ENCODE measurements around the gene PHLDB1.

The PHLDB1 gene

DNA sequence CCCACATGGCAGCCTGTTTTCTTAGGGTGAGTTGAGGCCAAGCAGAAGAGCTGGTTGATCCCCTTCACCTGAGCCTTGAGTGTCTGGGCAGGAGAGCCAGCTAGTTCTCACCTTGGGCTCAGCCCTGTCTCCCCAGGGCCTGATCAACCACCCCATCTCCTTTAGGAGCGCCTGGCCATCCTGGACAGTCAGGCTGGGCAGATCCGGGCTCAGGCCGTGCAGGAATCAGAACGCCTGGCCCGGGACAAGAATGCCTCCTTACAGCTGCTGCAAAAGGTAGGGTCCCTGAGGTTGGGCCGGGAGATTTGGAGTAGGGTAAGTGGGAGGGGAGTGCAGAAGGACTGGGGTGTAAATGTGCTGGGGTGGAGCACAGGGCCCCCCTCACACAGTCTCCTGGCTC is 31.3 kb downstream of the PHLDB1 start:
- no peak for DNase-seq (ENCODE audit: low read depth, low spot score)

DNA sequence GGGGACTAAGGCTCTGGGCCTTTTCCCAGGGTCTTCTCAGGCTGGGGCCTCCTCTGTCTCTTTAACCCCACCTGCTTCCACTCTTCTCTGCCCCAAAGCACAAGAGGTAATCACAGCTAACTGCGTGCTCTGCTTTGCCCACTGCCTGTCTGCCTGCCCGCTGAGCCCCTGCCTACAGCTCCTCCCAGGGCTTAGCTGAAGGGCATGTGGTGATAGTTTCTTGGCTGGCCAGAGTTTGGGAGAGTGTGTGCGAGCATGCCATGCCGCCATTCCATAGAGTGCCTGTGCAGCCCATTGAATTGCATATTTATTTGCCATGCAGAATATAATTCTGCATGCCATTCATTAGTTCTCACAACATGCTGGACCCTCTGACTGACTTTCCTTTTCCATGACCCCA is 32.5 kb downstream of the PHLDB1 start:
- DNase-seq (ENCODE audit: low read depth, low spot score), result no peak

DNA sequence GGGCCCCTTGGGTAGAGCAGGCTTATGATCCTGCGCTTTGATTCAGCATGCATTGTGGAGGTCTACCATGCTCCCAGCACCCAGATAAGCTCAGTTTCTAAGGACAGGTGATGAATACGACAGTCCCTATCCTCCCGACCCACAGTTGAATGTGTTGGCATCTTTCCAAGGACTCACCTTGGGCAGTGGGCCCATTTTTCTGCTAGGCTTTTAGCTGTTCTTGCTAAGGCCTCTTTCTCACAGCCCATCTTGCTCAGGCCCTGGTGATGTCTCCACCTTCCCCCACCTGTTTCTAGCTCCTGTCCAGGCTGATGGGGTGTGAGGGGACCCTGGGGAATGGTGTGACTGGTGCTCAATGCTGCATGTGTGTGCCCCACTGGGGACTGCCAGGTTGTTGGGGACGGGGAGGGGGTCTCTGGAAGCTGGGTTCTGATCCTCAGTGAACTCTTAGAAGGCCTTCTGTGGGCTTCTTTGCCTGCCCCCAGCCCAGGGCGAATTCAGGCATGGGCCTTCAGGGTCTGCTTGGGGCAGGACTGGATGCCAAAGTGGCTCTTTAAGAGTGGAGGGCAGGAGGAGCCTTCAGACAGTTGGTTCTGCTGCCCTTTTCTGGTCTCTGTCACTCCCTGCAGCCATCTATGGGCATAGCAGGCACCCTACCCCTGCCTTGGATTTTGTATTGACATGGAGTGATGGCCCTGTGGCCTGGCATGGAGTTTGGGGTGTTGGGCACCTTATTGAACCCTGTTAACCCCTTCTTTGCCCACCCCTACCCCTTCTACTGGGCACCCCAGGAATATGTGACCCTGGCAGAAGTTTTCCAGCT is 33.1 kb downstream of the PHLDB1 start:
- DNase-seq (ENCODE audit: low read depth, low spot score), result no peak

- DNase-seq (ENCODE audit: low read depth, low spot score), result no peak
Measured at GRCh38 chr11:118641397-118642019, 34.1 kb downstream of the PHLDB1 start.

DNA sequence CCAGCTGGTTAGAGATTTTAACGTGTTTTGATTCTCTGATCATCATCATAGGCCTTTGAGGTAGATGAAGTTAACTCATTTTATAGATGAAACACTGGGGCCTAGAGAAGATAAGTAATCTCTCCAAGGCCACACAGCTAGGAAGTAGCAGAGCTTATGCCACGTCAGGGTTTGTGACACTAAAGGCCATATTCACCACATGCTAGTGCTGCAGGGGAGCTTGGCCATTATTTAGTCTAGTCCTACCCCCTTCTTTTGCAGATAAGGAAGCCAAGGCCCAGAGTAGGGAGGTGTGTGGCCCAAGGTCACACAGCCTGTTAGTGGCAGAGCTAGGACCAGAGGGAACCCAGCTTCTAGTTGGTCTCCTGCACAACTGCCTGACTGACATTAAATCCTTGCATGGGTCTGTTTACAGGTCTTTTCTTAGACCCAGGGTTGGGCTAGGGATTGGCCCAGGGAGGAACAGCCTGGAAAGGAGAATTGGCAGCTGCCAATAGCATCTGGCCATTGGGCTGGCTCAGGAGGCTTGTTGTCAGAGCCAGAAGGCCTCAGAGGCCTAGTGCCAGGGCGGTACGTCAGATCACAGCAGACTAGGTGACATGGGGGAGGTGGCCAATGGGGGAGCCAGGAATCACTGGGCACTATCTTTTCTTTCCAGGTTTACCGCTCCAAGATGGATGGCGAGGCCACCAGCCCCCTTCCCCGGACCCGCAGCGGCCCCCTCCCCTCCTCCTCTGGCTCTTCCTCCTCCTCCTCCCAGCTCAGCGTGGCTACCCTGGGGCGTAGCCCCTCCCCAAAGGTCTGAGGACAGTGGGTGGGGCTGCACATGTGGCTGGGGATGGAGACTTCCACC is 36.0 kb downstream of the PHLDB1 start:
- DNase-seq (ENCODE audit: low read depth, low spot score), result no peak

GRCh38 chr11:118643995-118644345 is 36.6 kb downstream of the PHLDB1 start:
- no peak for DNase-seq (ENCODE audit: low read depth, low spot score)

GRCh38 chr11:118644496-118644895 is 37.1 kb downstream of the PHLDB1 start:
- no peak for DNase-seq (ENCODE audit: low read depth, low spot score)

- DNase-seq (ENCODE audit: low read depth, low spot score), result no peak
Measured at GRCh38 chr11:118645066-118645715, 37.8 kb downstream of the PHLDB1 start.

GRCh38 chr11:118646393-118646792 is 39.0 kb downstream of the PHLDB1 start:
- no peak for DNase-seq (ENCODE audit: low read depth, low spot score)

DNA sequence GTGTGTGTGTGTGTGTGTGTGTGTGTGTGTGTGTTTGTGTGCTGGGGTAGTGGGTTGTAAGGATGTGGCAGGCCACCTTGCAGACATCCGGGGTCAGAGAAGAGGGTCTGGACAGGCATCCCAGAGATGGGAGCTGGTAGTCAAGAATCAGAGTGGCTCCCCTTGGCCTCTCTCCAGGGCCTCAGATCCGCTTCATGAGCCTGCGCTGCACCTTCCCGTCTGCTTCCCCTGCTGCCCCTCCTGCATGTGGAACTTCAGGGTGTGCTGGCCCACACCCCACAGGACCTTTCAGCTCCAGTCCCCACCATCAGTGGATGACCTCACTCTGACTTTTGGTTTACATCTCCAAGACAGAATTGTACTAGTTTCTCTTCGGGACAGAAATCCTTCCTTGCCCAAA is 40.9 kb downstream of the PHLDB1 start:
- DNase-seq (ENCODE audit: low read depth, low spot score), result no peak

GRCh38 chr11:118649941-118650340 is 42.5 kb downstream of the PHLDB1 start:
- no peak for DNase-seq (ENCODE audit: low read depth, low spot score)

DNA sequence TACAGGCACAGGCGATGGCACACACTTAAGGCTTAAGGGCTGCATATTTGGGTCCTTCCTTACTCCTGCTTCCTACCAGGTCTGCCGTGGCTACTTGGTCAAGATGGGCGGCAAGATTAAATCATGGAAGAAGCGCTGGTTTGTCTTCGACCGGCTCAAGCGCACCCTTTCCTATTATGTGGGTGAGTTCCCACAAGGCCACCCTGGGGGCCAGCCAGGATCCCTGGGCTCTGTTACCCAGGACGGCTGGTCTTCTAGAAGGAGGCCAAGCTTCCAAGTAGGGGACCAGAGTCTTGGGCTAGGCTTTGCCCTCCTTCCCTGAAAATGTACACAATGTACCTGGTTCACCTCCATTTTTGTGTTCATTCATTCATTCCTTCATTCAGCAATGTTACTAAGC is 43.0 kb downstream of the PHLDB1 start:
- DNase-seq (ENCODE audit: low read depth, low spot score), result no peak

- DNase-seq (ENCODE audit: low read depth, low spot score), result no peak
Measured at GRCh38 chr11:118651820-118652219, 44.4 kb downstream of the PHLDB1 start.

DNA sequence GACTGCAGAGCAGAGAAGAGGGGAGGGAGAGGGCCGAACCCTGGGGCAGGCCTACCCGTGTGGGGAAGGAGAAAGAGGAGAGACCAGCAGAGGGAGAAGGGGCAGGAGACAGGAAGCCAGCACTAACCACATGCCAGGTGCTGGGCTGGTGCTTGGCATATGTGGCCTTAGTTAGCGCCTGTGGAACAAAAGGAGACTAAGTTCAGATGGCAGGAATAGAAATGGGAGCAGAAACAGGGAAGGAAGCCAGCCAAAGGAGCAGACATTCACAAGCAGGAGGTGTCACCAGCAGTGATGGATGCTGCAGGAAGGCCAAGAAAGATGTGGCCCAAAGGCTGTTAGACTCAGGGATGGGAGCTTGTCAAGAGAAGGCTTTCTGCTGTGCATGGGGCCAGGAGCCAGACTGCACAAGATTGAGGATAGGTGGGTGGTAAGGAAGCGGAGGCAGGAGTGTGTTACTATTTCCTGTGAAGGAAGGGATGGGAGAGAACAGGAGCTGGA is 45.3 kb downstream of the PHLDB1 start:
- no peak for DNase-seq (ENCODE audit: low read depth, low spot score)

DNA sequence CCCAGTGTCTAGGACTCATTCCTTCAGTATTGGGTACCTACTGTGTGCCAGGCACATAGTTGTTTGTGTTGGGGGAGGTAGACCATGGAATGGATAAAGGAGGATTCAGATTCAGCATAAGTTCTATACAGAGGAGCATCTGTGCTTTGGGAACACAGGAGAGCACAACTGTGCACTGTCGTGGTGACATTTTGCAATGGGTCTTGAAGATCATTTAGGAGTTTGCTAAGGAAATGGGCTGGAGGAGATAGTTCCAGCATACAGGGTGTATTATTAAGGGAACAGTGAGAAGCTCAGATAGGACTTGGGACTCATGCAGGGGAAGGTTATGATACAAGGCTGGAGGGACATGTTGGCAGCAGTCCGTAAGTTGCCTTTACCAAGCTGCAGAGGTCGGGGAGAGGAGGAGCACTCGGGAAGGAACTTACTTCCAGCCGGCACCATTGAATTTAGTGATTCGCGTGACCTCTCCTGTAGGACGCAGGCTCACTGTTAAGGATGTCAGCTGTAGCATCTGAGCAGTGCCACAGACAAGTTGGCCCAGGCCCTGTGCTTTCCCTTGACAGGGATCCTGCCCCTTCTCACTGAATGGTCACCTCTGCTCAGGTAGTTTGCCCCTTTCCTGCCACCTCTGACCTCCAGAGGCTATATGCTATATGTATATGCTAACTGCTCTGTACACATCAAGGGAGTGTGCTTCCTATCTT is 46.4 kb downstream of the PHLDB1 start:
- no peak for DNase-seq (ENCODE audit: low read depth, low spot score)

- DNase-seq (ENCODE audit: low read depth, low spot score), result no peak
Measured at GRCh38 chr11:118655486-118656190, 48.2 kb downstream of the PHLDB1 start.

DNA sequence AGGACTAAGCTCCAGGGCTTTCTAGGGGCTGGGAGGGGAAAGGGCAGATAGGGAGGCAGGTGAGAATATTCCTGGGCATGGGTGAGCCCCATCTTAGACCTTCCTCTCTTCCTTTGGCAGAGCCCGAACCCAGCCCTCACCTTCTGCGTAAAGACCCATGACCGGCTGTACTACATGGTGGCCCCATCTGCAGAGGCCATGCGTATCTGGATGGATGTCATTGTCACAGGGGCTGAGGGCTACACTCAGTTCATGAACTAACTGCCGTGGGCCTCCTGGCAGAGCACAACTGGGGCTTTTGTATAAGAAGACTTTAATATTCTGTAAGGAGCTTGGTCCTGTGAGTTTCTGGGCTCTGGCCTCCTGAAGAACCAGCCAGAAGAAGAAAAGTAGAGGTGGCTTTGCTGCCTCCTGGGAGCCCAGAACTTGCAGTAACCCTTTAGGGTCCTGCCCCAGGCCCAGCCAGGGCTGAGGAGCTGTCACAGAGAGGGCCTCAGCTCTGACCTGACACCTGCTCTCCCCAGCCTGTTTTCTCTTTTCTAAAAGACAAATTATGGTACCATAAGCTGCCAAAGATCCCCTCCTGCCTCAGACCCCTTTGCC is 49.2 kb downstream of the PHLDB1 start:
- DNase-seq (ENCODE audit: low read depth, low spot score), result no peak

- DNase-seq (ENCODE audit: low read depth, low spot score), result no peak
Measured at GRCh38 chr11:118657238-118657637, 49.8 kb downstream of the PHLDB1 start.

- DNase-seq (ENCODE audit: low read depth, low spot score), result no peak
Measured at GRCh38 chr11:118657709-118658428, 50.5 kb downstream of the PHLDB1 start.
